ENCODE results near the gene PARD3.
"Not testable (repeated sequence)": the region's sequence is repeated elsewhere in the genome, so short reads cannot be mapped to it uniquely, and the experiment has no call there.

The PARD3 gene

GRCh38 chr10:34406463-34407323, 408.4 kb downstream of the PARD3 start:
- no peak for DNase-seq

GRCh38 chr10:34405611-34406462, 409.3 kb downstream of the PARD3 start:
- no peak for DNase-seq

GRCh38 chr10:34403512-34403911, 411.6 kb downstream of the PARD3 start:
- no peak for DNase-seq

GRCh38 chr10:34400075-34400474, 415.0 kb downstream of the PARD3 start:
- DNase-seq: no peak

- no peak for DNase-seq
Observed at GRCh38 chr10:34399013-34399412, 416.1 kb downstream of the PARD3 start.

- DNase-seq: no peak
Observed at GRCh38 chr10:34397324-34397723, 417.8 kb downstream of the PARD3 start.

GRCh38 chr10:34396663-34397062, 418.4 kb downstream of the PARD3 start:
- DNase-seq: no peak

- DNase-seq: no peak
Observed at GRCh38 chr10:34392641-34393170, 422.4 kb downstream of the PARD3 start.

- not testable (repeated sequence) for DNase-seq
Observed at GRCh38 chr10:34391168-34391567, 423.9 kb downstream of the PARD3 start.

GRCh38 chr10:34389801-34390200, 425.3 kb downstream of the PARD3 start:
- DNase-seq: no peak

- no peak for DNase-seq
Observed at GRCh38 chr10:34386921-34387320, 428.2 kb downstream of the PARD3 start.

- DNase-seq: no peak
Observed at GRCh38 chr10:34384372-34384771, 430.7 kb downstream of the PARD3 start.

- no peak for DNase-seq
Observed at GRCh38 chr10:34382626-34383025, 432.5 kb downstream of the PARD3 start.

GRCh38 chr10:34380856-34381255, 434.2 kb downstream of the PARD3 start:
- no peak for DNase-seq

- DNase-seq: no peak
Observed at GRCh38 chr10:34378297-34378696, 436.8 kb downstream of the PARD3 start.

GRCh38 chr10:34377833-34378232, 437.3 kb downstream of the PARD3 start:
- DNase-seq: no peak

- DNase-seq: no peak
Observed at GRCh38 chr10:34374356-34375045, 440.6 kb downstream of the PARD3 start.

GRCh38 chr10:34373211-34373610, 441.9 kb downstream of the PARD3 start:
- DNase-seq: no peak

GRCh38 chr10:34372509-34372908, 442.6 kb downstream of the PARD3 start:
- no peak for DNase-seq

GRCh38 chr10:34370126-34370525, 445.0 kb downstream of the PARD3 start:
- DNase-seq: no peak

- DNase-seq: no peak
Observed at GRCh38 chr10:34369120-34369519, 446.0 kb downstream of the PARD3 start.

- DNase-seq: no peak
Observed at GRCh38 chr10:34364253-34365037, 450.7 kb downstream of the PARD3 start.
